Upper lobe of right lung (tissue), 1 donor: ENCODE results near the gene GZMB. TPM values are rescaled to one million over a fixed set of nuclear protein-coding genes. Genes with fewer than 3 reads are reported as not detected.

Experiments used
- ATAC-seq: fragments of 200-7000 bp; cut with Tn5 transposase; one replicate; pipeline ENCODE4 v1.9.1; 2020; ENCODE audit warnings: mild to moderate bottlenecking, moderate library complexity
- DNase-seq: peaks from one replicate; pipeline ENCODE4 v3.0.0-alpha.2; 2020
- H3K27ac ChIP-seq: fragments of 200-600 bp; one replicate; pipeline ENCODE4 v1.8.0; 2022
- H3K27me3 ChIP-seq: fragments of 200-600 bp; one replicate; pipeline ENCODE4 v1.8.0; 2022; ENCODE audit warnings: mild to moderate bottlenecking
- H3K36me3 ChIP-seq: fragments of 200-600 bp; one replicate; pipeline ENCODE4 v1.8.0; 2022
- H3K4me1 ChIP-seq: fragments of 200-600 bp; one replicate; pipeline ENCODE4 v1.8.0; 2022
- H3K4me3 ChIP-seq: fragments of 200-600 bp; one replicate; pipeline ENCODE4 v1.8.0; 2022; ENCODE audit warnings: mild to moderate bottlenecking
- H3K9me3 ChIP-seq: fragments of 200-600 bp; one replicate; pipeline ENCODE4 v1.8.0; 2022
- intact Hi-C: fragments of 100-400 bp; cut with DNase I; formaldehyde crosslinking; loops from one replicate; pipeline ENCODE4 v1.11.0; 2022
- long read RNA-seq: library from polyadenylated mRNA; unstranded; transcript quantifications from one replicate; pipeline ENCODE4 v2.0.0, GENCODE V29; 2021
- total RNA-seq: library from RNA; stranded (reverse); fragmentation: NEBNext Ultra II Directional; extraction: Animal tissue kit (Norgen Biotek cat#: 25700); gene quantifications from one replicate; pipeline ENCODE4 v1.2.1, GENCODE V29; 2021
- TF ChIP-seq, protein P1 (sequence below): fragments of 200-600 bp; IDR thresholded peaks from one replicate; pipeline ENCODE4 v1.8.0; 2022; ENCODE audit warnings: antibody characterized with exemption
- donor health status: DM: no; HTN: yes; CAD: no; lungs with severe emphysema.

The GZMB gene, protein sequence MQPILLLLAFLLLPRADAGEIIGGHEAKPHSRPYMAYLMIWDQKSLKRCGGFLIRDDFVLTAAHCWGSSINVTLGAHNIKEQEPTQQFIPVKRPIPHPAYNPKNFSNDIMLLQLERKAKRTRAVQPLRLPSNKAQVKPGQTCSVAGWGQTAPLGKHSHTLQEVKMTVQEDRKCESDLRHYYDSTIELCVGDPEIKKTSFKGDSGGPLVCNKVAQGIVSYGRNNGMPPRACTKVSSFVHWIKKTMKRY
- 8.1 TPM for total RNA-seq
- long read RNA-seq, partial matches to known transcripts = 1 of 5 reads
- long read RNA-seq, other reads (novel, unspliced or antisense) = 0 of 5 reads

GRCh38 chr14:24634158-24634557 lies at the start of gene GZMB:
TSS of gene GZMB (minus strand) at chr14:24634190. CDS start at chr14:24634160, 30 bp downstream.
- no peaks in the 10 kb centered on the region for H3K27me3 ChIP-seq
- H3K9me3 ChIP-seq = no peaks in the 10 kb centered on the region
- ATAC-seq (peak; percentile 53), DNase-seq (no peak)
- no peaks in the 10 kb centered on the region for H3K36me3 ChIP-seq
- TF ChIP-seq, protein P1, sequence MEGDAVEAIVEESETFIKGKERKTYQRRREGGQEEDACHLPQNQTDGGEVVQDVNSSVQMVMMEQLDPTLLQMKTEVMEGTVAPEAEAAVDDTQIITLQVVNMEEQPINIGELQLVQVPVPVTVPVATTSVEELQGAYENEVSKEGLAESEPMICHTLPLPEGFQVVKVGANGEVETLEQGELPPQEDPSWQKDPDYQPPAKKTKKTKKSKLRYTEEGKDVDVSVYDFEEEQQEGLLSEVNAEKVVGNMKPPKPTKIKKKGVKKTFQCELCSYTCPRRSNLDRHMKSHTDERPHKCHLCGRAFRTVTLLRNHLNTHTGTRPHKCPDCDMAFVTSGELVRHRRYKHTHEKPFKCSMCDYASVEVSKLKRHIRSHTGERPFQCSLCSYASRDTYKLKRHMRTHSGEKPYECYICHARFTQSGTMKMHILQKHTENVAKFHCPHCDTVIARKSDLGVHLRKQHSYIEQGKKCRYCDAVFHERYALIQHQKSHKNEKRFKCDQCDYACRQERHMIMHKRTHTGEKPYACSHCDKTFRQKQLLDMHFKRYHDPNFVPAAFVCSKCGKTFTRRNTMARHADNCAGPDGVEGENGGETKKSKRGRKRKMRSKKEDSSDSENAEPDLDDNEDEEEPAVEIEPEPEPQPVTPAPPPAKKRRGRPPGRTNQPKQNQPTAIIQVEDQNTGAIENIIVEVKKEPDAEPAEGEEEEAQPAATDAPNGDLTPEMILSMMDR = no peak
- no peak within 1 kb of the TSS for H3K4me3 ChIP-seq
- no peak within 1 kb of the TSS for H3K27ac ChIP-seq
- intact Hi-C loops = no loop called here
- no peaks in the 10 kb centered on the region for H3K4me1 ChIP-seq

- Histone ChIP-seq H3K36me3 (no peaks in the 10 kb centered on the region), H3K9me3 (no peaks in the 10 kb centered on the region), H3K4me1 (peaks cover 6% of the 10 kb centered on the region), H3K27me3 (no peaks in the 10 kb centered on the region), H3K27ac (no peak overlapping the region), H3K4me3 (no peak overlapping the region)
- no peak for DNase-seq
- intact Hi-C loops = no loop called here
- no peak for ATAC-seq
- TF ChIP-seq, protein P1 = no peak
Observed at GRCh38 chr14:24681056-24681455, 47.1 kb upstream of the GZMB start.

DNA sequence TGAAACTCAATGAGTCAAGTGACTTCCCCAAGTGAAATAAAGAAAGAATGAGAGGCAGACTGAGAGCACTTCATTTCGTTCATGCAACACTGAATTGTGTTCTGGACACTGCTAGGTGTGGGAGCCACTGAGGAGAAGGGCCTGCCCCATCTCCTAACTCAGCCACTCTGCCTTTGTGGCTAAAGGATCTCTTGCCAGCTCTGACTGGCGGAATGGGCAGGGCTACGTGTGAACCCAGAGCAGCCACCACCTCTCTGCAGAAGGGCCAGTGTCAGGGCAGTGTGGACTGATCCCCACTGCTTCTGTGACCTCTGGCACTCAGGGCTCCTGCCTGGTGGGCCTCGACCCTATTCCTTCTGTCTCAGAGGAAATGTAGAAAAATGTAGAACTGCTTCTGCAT lies 46.5 kb upstream of the GZMB start:
- Histone ChIP-seq H3K4me1 (peaks cover 6% of the 10 kb centered on the region), H3K27ac (no peak overlapping the region), H3K36me3 (no peaks in the 10 kb centered on the region), H3K27me3 (no peaks in the 10 kb centered on the region), H3K4me3 (no peak overlapping the region), H3K9me3 (no peaks in the 10 kb centered on the region)
- TF ChIP-seq, protein P1 = no peak
- intact Hi-C loops = no loop called here
- peak; percentile 32 for ATAC-seq
- no peak for DNase-seq

DNA sequence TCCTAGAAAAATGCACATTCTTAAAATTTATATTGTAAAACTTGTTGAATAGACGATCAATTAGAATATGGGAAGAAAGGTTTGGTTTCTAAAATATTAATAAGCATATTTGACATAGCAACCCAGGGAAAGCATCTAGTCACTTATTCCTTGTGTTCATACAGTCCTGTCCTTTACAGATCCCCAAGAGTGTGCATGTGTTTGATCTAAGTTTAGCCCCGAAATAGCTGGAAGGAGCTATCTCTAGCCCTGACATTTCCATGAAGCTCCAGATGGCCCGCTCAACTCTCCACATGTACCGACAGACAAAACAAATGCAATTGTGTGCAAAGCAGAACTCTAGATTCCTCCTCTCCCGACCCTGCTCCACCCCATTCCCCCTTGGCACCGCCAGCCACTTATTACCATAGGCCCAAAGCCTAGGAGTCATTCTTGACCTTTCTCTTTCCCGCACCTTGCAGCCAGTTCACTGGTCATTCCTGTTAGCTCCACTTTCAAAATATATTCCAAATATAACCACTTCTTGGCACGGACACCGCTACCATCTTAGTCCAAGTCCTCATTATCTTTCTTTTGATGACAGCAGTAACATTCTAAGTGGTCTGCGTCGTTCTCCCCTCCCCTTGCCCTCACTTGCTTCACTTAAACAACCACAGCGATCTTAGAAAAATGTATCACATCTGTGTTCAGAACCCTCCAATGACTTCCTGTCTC lies 45.4 kb upstream of the GZMB start:
- H3K27ac ChIP-seq = no peak overlapping the region

GRCh38 chr14:24678801-24679247 lies 44.8 kb upstream of the GZMB start:
- TF ChIP-seq, protein P1 = peak; percentile 99
- H3K4me3 ChIP-seq = peak overlapping the region; percentile 37

More for the DNA sequence above, 45.4 kb upstream of the GZMB start:
- intact Hi-C loops = no loop called here
- Histone ChIP-seq H3K4me1 (peaks cover 12% of the 10 kb centered on the region), H3K36me3 (no peaks in the 10 kb centered on the region), H3K4me3 (no peak overlapping the region), H3K27me3 (no peaks in the 10 kb centered on the region), H3K9me3 (no peaks in the 10 kb centered on the region)
- ATAC-seq (peak; percentile 20), DNase-seq (no peak)
- TF ChIP-seq, protein P1 = peak; percentile 10

More at GRCh38 chr14:24678801-24679247, 44.8 kb upstream of the GZMB start:
- no peak overlapping the region for H3K27ac ChIP-seq
- no peaks in the 10 kb centered on the region for H3K27me3 ChIP-seq
- peak; percentile 68 for DNase-seq
- intact Hi-C loops = no loop called here
- peak; percentile 99 for ATAC-seq
- no peaks in the 10 kb centered on the region for H3K9me3 ChIP-seq
- H3K4me1 ChIP-seq = peaks cover 15% of the 10 kb centered on the region
- H3K36me3 ChIP-seq = no peaks in the 10 kb centered on the region
